Measurements from ENCODE around the gene CRIP2.
A peak's percentile ranks its signal among the peaks of the same experiment; 100 is the strongest.

Gene CRIP2

DNA sequence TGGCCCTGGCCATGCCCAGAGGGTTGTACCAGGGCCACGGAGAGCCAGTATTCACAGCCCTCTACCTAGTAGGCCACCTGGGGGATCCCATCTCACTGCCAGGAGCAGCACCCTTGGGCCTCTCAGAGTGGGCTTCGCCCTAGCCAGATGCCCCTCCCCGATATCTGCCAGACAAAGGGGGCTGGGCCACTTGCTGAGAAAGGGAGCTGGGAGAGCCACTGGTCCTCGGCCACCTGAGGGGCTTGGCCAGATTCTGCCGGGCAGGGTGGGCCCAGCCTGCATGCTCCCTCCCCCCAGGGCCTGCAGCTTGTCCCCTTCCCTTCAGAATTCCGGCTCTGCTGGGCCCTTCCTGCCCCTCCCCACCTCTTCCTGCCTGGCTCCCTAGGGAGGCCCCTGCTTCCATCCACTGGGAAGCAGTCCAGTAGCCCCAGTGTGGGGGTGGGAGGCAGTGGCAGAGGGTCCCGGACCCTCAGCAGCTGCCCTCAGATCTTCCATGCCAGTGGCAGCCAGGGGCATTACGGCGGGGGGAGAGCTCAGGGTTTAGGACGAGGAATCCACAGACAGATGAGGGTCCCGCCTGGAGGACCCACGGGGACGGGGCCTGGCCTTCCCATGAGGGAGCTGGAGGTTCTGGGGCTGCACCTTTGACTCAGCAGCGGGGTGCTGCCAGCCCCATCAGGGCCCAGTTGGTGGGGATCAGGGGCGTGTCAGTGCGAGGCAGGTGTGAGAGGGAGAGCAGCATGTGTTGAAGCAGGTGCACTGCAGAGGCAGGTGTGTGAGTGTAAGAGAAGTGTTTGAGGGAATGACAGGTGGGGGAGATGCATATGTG, 2.4 kb downstream of the CRIP2 start:
- TF ChIP-seq, protein P1, sequence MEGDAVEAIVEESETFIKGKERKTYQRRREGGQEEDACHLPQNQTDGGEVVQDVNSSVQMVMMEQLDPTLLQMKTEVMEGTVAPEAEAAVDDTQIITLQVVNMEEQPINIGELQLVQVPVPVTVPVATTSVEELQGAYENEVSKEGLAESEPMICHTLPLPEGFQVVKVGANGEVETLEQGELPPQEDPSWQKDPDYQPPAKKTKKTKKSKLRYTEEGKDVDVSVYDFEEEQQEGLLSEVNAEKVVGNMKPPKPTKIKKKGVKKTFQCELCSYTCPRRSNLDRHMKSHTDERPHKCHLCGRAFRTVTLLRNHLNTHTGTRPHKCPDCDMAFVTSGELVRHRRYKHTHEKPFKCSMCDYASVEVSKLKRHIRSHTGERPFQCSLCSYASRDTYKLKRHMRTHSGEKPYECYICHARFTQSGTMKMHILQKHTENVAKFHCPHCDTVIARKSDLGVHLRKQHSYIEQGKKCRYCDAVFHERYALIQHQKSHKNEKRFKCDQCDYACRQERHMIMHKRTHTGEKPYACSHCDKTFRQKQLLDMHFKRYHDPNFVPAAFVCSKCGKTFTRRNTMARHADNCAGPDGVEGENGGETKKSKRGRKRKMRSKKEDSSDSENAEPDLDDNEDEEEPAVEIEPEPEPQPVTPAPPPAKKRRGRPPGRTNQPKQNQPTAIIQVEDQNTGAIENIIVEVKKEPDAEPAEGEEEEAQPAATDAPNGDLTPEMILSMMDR (IDR thresholded peaks at IDR 0.05; ENCODE audit: low read length, missing control alignments) = no peak
- peak overlapping the region; percentile 75 for H3K4me3 ChIP-seq (replicated peaks; ENCODE audit: low read depth, low read length)
- no peak for DNase-seq (ENCODE audit: low read depth)

DNA sequence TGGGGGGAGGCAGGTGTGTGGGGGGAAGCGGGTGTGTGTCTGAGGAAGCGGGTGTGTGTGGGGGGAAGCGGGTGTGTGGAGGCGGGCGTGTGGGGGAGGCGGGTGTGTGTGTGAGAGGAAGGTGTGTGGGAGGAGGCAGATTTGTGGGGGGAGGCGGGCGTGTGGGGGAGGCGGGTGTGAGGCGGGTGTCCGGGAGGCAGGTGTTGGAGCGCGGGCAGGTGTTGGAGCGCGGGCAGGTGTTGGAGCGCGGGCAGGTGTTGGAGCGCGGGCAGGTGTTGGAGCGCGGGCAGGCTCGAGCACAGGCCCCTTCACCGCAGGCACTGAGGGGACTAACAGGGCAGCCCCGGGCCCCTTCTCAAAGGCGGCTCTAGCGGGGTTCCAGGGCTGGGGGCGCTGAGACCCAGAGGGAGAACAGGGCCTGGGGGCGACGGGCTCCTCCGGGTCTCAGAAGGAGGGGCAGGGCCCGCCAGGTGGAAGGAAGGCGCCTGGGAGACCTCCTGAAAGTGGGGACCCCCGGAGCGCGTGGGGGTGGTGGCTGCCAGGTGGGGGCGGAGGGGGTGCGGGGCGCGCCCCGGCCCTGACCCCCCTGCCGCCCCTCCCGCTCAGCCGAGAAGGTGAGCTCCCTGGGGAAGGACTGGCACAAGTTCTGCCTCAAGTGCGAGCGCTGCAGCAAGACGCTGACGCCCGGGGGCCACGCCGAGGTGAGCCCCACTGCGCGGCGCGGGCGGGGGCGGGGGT, 3.2 kb downstream of the CRIP2 start:
- TF ChIP-seq, protein P1 (IDR thresholded peaks at IDR 0.05; ENCODE audit: low read length, missing control alignments) = no peak
- no peak overlapping the region for H3K4me3 ChIP-seq (replicated peaks; ENCODE audit: low read depth, low read length)
- no peak for DNase-seq (ENCODE audit: low read depth)

DNA sequence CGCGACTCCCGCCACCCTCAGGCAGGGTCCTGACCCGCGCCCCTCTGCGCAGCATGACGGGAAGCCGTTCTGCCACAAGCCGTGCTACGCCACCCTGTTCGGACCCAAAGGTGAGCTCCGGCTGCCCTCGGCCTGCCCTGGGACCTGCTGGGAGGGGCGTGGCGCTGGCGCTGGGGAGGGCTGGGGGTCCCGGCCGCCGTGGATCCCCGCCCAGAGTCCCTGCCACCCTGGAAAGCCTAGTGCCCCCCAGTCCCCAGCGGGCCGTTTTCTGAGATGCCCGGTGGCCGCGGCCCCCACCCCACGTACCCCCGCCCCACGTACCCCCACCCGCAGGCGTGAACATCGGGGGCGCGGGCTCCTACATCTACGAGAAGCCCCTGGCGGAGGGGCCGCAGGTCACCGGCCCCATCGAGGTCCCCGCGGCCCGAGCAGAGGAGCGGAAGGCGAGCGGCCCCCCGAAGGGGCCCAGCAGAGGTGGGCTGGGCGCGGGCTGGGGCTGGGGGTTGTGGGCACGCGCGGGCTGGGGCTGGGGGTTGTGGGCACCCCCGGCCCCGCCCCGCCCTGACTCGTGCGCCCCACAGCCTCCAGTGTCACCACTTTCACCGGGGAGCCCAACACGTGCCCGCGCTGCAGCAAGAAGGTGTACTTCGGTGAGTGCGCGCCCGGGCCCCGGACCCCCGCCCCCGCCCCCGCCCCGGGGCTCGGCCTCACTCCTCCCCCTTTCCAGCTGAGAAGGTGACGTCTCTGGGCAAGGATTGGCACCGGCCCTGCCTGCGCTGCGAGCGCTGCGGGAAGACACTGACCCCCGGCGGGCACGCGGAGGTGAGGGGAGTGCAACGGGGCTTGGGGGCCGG, 4.0 kb downstream of the CRIP2 start:
- no peak overlapping the region for H3K4me3 ChIP-seq (replicated peaks; ENCODE audit: low read depth, low read length)
- TF ChIP-seq, protein P1 (IDR thresholded peaks at IDR 0.05; ENCODE audit: low read length, missing control alignments) = no peak
- DNase-seq (ENCODE audit: low read depth) = no peak

DNA sequence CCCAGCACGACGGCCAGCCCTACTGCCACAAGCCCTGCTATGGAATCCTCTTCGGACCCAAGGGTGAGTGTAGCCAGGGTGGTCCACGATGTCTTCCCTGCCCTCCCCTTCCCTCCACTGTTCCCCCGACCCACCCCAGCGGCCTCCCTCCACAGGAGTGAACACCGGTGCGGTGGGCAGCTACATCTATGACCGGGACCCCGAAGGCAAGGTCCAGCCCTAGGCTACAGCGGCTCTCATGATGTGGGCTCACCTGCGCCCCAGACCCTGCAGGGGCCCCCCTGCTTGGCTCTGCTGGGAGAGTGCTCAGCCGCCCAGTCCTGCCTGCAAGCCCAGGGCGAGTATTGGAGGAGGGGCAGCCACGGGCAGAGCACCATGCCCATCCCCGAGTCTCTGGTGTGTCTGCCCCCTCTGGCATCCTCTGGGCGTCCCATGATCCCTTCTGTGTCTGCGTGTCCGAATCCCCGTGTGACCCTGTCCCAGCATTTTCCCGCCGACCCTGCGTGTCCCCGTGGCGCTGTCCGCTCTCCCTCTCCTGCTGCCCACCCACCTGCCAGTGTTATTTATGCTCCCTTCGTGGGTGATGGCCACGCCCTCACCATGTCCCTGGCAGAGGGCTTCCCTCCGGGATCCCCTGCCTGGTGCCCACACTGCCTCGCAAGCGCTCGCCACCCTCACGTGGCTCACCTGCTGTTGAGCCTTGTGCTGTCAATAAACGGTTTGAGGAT, 5.0 kb downstream of the CRIP2 start:
- DNase-seq (ENCODE audit: low read depth) = no peak
- no peak overlapping the region for H3K4me3 ChIP-seq (replicated peaks; ENCODE audit: low read depth, low read length)
- TF ChIP-seq, protein P1 (IDR thresholded peaks at IDR 0.05; ENCODE audit: low read length, missing control alignments) = no peak

DNA sequence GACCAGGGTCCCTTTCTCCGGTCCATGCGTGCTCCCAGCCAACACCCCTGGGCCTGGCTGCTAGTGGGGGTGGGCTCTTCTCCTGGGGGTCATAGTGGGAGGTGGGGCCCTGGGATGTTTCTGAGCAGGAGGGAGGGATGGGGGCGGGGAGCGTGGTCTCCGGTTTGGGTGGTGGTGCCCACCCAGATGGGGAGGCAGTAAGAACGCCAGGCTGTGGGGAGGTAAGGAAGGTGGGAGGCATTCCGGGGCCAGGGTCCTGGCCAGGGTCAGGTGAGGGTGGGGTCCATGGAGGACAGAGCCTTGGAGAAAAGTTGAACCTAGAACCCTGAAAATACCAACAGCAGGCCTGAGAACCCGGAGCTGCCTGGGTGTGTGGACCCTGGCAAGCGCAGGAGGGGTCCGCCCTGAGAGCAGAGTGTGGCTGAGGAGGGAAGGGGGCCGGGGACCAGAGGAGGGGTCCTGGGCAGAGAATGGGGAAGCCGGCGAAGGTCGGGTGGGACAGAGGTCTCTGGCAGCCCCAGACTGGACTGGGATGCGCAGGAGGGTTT, 5.7 kb downstream of the CRIP2 start:
- no peak overlapping the region for H3K4me3 ChIP-seq (replicated peaks; ENCODE audit: low read depth, low read length)
- DNase-seq (ENCODE audit: low read depth) = no peak
- TF ChIP-seq, protein P1 (IDR thresholded peaks at IDR 0.05; ENCODE audit: low read length, missing control alignments) = no peak
